HEK293T (cell line): ENCODE measurements around the gene TPX2.

Experiments used
- FOXK2 ChIP-seq: fragments of 450-650 bp; IDR thresholded peaks from 2 replicates; pipeline ENCODE4 v1.6.1; 2016; ENCODE audit warnings: mild to moderate bottlenecking
- HDGF ChIP-seq: fragments of 450-650 bp; IDR thresholded peaks from 2 replicates; pipeline ENCODE4 v1.6.1; 2017; ENCODE audit warnings: antibody characterized with exemption, borderline replicate concordance
- SUZ12 ChIP-seq: fragments of 450-650 bp; IDR thresholded peaks from 2 replicates; pipeline ENCODE4 v1.6.1; 2016; ENCODE audit warnings: mild to moderate bottlenecking

GRCh38 chr20:31811796-31812728 is 73.0 kb downstream of the TPX2 start:
- TF ChIP-seq FOXK2, result no peak
- no peak for TF ChIP-seq HDGF
- TF ChIP-seq SUZ12, result no peak
